Breast epithelium (tissue), 4 donors: ENCODE data around the gene HYCC1. TPM values are rescaled to one million over a fixed set of nuclear protein-coding genes. Genes with fewer than 3 reads are reported as not detected.
A peak's percentile ranks its signal among the peaks of the same experiment; 100 is the strongest.

Source experiments
- DNase-seq, 2 donors: peaks; one replicate each; pipeline ENCODE4 v3.0.0-alpha.2; 2019; ENCODE audit warnings: low spot score in 2 of 2
- H3K27ac ChIP-seq, 2 donors: fragments of 200-600 bp; sonication (generic) in 1 of 2; one replicate each; pipeline ENCODE4 v1.5.1; 2016 to 2019; ENCODE audit warnings: mild to moderate bottlenecking in 1 of 2
- H3K27me3 ChIP-seq, 2 donors: fragments of 200-600 bp; sonication (generic) in 1 of 2; one replicate each; pipeline versions ENCODE4 v1.5.1 to v1.6.0; 2017 to 2019; ENCODE audit warnings: control low read depth in 1 of 2, mild to moderate bottlenecking in 1 of 2
- H3K36me3 ChIP-seq: fragments of 200-600 bp; one replicate; pipeline ENCODE4 v1.5.1; 2019
- H3K4me1 ChIP-seq, 2 donors: fragments of 200-600 bp; sonication (generic); one replicate each; pipeline ENCODE4 v1.5.1; 2016 to 2019; ENCODE audit warnings: control low read depth in 1 of 2
- H3K4me3 ChIP-seq, 3 donors: fragments of 200-600 bp; sonication (generic); 1 replicate in 2 of 3; 2 replicates in 1 of 3; pipeline ENCODE4 v1.5.1; 2016 to 2019; ENCODE audit warnings: mild to moderate bottlenecking in 3 of 3, moderate library complexity in 2 of 3
- H3K9me3 ChIP-seq, 2 donors: fragments of 200-600 bp; sonication (generic) in 1 of 2; one replicate each; pipeline ENCODE4 v1.5.1; 2016 to 2019; ENCODE audit warnings: control low read depth in 1 of 2
- CTCF ChIP-seq, 3 donors: fragments of 450-650 bp; IDR thresholded peaks; one replicate each; pipeline ENCODE4 v1.5.1; 2016 to 2017; ENCODE audit warnings: antibody characterized with exemption in 3 of 3, mild to moderate bottlenecking in 3 of 3, moderate library complexity in 3 of 3
- POLR2A ChIP-seq: fragments of 450-650 bp; IDR thresholded peaks from one replicate; pipeline ENCODE4 v1.6.1; 2016; ENCODE audit warnings: antibody characterized with exemption, mild to moderate bottlenecking, moderate library complexity
- POLR2AphosphoS5 ChIP-seq, 3 donors: sonication (generic); formaldehyde crosslinking; IDR thresholded peaks; one replicate each; pipeline ENCODE4 v1.6.1; 2017; ENCODE audit warnings: antibody characterized with exemption in 3 of 3
- intact Hi-C: fragments of 100-400 bp; cut with DNase I; formaldehyde crosslinking; loops from one replicate; pipeline ENCODE4 v1.15.1; 2023; ENCODE audit warnings: low total_unique reads
- total RNA-seq, 3 donors: library from RNA; depleted of rRNA; stranded (reverse); fragments of >200 nt; gene quantifications; one replicate each; pipeline ENCODE4 v1.1.0, GENCODE V29; 2016

Gene HYCC1
- total RNA-seq, 3 donors from 2014 or later: 43.8 to 64.6 (median 50.4) TPM

GRCh38 chr7:23021596-23021995 lies 7.7 kb upstream of the HYCC1 start:
- Histone ChIP-seq H3K36me3 (no peaks in the 10 kb centered on the region), H3K4me1 (no peaks in the 10 kb centered on the region), H3K9me3 (no peaks in the 10 kb centered on the region), H3K27me3 (no peaks in the 10 kb centered on the region), H3K27ac (peak overlapping the region in 1 of 2 donors; percentile 33), H3K4me3 (no peak overlapping the region)
- no peak for DNase-seq
- no peak for TF ChIP-seq POLR2A
- TF ChIP-seq CTCF (IDR thresholded peaks at IDR 0.05): no peak
- TF ChIP-seq POLR2AphosphoS5 (IDR thresholded peaks at IDR 0.05): no peak
- intact Hi-C loops: no loop called here

DNA sequence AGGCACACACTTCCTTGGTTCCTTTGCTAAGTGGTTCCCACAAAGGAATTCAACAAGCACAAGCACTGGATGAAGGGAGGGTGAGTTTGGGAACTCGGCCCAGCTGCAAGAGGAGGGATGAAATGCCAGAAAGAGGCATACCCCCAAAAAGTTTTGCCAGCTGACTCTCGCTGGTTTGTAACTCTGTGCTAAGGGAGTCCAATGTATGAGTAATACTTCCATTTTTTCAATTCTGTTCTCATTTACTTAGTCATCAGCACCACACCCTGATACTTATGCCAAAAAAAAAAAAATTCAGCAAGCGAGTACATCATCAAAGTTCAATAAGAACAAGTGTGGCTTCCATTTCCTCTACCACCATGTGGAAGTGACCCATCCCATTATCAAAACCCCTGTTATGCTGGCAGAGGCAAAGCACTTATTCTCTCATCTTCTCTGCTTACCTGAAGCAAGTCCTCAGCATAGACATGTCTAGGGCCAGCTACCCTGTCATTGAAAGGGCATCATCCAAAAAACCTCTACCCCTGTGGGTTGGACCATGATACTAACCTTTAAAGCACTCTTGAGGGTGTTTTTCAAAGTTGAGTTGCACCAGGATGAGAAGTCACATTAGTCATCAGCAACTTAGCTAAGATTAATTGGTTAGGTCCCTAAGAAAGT lies 6.9 kb upstream of the HYCC1 start:
- H3K36me3 ChIP-seq: no peaks in the 10 kb centered on the region
- intact Hi-C loops: no loop called here
- H3K4me1 ChIP-seq: no peaks in the 10 kb centered on the region
- peak overlapping the region in 1 of 2 donors; percentile 61 for H3K27ac ChIP-seq
- H3K4me3 ChIP-seq: no peak overlapping the region
- no peaks in the 10 kb centered on the region for H3K27me3 ChIP-seq
- H3K9me3 ChIP-seq: no peaks in the 10 kb centered on the region
- no peak for TF ChIP-seq POLR2AphosphoS5 (IDR thresholded peaks at IDR 0.05)
- no peak for TF ChIP-seq POLR2A
- no peak for TF ChIP-seq CTCF (IDR thresholded peaks at IDR 0.05)
- no peak for DNase-seq

DNA sequence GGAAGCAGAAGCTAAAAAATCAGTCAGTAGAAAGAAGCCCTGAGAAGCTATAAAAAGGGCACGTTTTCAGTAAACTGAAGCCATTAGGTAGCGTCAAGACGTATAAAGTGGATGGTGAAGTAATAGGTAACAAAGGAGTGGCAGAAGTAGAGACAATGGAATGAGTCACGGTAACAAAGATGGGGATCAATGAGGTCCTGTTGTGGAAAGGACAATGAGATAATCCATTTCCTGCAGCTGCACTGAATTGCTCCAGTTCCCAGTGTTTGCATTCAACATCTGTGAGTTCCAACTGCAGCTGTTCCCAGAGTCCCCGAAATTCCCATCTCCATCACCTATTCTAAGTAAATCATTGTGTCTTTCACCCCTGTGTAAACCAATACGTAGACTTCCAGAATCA lies 4.8 kb upstream of the HYCC1 start:
- no peak for TF ChIP-seq CTCF (IDR thresholded peaks at IDR 0.05)
- no peak for TF ChIP-seq POLR2A
- no peak for TF ChIP-seq POLR2AphosphoS5 (IDR thresholded peaks at IDR 0.05)
- no peaks in the 10 kb centered on the region for H3K27me3 ChIP-seq
- intact Hi-C loops: no loop called here
- H3K9me3 ChIP-seq: no peaks in the 10 kb centered on the region
- DNase-seq: no peak
- H3K27ac ChIP-seq: no peak overlapping the region
- no peaks in the 10 kb centered on the region for H3K36me3 ChIP-seq
- H3K4me1 ChIP-seq: no peaks in the 10 kb centered on the region
- no peak overlapping the region for H3K4me3 ChIP-seq

GRCh38 chr7:23017309-23017708 lies 3.4 kb upstream of the HYCC1 start:
- Histone ChIP-seq H3K4me1 (no peaks in the 10 kb centered on the region), H3K9me3 (no peaks in the 10 kb centered on the region), H3K27me3 (no peaks in the 10 kb centered on the region), H3K36me3 (no peaks in the 10 kb centered on the region), H3K4me3 (no peak overlapping the region), H3K27ac (no peak overlapping the region)
- TF ChIP-seq CTCF (IDR thresholded peaks at IDR 0.05) (no peak), POLR2A (no peak), POLR2AphosphoS5 (IDR thresholded peaks at IDR 0.05) (no peak)
- intact Hi-C loops: no loop called here
- no peak for DNase-seq

- no peak overlapping the region for H3K27ac ChIP-seq
Measured at GRCh38 chr7:23016345-23017253, 2.7 kb upstream of the HYCC1 start.

More at GRCh38 chr7:23016345-23017253, 2.7 kb upstream of the HYCC1 start:
- Histone ChIP-seq H3K9me3 (no peaks in the 10 kb centered on the region), H3K4me1 (no peaks in the 10 kb centered on the region), H3K36me3 (no peaks in the 10 kb centered on the region), H3K4me3 (no peak overlapping the region), H3K27me3 (no peaks in the 10 kb centered on the region)
- intact Hi-C loops: no loop called here
- TF ChIP-seq POLR2AphosphoS5 (IDR thresholded peaks at IDR 0.05): no peak
- no peak for TF ChIP-seq CTCF (IDR thresholded peaks at IDR 0.05)
- TF ChIP-seq POLR2A: no peak
- no peak for DNase-seq
